Stimulated activated CD4-positive, alpha-beta T cell treated with anti-CD3 and anti-CD28 coated beads, Interleukin-15, amount 100 ng/mL, for 48 hours (primary cell): ENCODE data around the gene CAMK2B.

Experiments used
- DNase-seq, 2 donors: peaks; one replicate each; pipeline ENCODE4 v3.0.0-alpha.2; 2020; ENCODE audit warnings: low read depth in 2 of 2

CAMK2B gene

DNA sequence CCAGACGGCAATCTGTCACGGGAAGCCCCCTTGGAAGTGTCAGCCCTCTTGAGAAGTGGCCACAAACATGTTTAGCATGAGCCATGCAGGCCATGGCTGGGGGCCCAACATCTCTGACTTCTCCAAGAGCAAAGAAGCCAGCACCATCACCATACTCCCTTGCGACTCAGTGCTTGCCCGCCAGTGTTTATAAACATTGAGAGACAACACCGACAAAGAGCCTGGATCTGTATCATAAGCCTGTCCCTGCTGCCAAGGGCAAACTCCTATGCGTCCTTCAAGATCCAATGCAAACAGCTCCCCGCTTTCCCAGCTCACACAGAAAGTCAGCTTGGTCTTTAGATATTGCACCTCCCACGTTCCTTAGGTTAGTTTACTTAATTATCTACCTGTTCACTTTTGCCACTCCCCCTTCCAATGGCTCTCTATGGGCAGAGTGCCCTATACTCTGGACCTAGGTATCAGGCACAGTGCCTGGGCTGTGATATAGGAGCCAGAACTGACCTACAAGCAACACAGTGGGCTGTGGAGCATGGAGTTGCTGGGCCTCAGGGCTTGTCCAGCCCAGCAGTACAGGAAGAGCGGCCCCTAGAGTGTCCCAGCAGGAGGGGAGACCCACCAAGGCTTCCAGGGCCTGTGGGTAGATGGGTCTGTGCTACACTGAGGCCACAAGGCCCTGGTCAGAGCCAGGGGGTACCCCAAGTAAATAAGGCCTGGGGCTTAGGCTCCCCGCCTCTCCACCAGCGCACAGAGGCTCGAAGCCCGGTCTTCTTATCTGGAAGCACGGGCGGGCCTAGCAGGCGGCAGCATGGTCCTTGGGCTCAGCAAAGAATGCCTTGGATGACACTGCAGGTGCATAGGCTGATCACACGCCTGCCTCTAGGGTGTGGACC is 37.7 kb downstream of the CAMK2B start:
- no peak for DNase-seq

DNA sequence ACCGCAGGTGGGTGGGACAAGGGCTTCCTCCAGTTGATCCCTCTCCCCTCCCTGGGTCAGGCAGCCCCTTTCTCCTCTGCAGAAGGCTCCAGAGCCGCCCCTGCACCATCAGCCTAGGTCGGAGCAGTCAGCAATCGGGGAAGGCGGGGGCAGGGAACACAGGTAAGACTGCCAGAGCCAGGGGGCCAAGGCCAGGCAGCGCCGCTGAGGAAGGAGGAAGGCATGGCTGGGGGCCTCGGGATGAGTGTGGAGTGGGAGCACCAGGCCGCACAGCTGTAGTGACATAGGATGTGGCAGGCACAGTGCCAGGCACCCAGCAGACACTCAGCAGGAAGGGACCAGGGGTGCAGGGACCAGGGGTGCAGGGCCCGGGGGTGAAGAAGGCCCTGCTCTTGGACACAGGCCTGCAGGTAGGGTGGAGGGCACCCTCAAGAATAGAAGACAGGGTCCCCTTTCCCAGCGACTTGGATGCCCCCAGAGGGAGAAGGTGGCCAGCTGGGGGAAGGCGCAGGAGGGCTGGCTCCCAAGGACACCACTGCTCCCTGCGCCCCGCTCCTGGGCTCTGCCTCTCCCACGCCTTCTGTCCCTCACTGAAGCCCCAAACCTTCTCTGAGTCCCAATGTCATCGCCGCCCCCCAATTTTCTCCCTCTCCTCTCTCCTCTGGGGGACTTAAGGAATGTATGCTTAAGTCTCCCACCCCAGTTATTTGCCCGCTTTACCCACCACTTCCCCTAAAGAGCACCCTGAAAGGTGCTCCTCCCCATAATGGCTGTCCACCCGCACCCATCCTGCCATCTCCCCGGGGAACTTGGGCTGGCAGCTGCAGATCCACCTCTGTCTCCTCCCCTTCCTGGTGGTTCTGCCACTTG is 38.5 kb downstream of the CAMK2B start:
- DNase-seq = no peak

DNA sequence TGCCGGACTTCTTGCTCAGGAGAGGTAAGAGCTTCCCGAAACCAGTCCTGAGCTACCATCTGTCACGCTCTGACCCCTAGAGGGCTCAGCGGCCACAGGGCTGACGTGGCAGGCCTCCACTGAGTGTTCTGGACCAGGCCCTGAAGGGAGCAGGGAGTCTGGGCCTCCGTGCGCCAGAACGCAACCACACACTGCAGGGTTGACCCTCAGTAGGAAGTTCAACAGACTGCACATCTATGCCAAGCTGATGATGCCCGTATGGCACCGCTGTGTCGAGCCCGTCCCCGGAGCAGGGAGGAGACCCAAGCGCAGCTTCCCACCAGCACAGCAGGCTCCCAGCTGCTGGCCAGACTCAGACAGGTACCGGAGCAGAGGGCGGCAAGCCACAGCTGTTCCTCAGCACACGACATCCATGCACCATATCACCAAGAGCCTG is 39.2 kb downstream of the CAMK2B start:
- DNase-seq = no peak

DNA sequence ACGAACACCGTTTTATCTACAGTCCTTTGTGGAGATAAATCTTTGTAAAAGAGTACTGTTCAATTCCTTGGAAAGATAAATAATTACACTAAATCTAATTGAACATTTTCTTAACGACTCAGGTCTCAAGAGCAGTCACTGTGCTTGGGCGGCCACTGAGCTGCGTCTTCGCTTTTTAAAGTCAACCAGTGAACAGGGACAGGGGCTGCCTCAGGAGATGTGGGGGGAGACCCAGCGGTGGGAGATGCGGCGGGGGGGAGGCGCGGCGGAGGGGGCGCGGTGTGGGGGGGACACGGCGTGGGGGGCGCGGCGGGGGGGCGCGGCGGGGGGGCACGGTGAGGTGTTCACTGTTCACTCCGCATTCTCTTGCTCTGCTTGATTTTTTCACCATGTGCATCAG is 39.8 kb downstream of the CAMK2B start:
- no peak for DNase-seq

DNA sequence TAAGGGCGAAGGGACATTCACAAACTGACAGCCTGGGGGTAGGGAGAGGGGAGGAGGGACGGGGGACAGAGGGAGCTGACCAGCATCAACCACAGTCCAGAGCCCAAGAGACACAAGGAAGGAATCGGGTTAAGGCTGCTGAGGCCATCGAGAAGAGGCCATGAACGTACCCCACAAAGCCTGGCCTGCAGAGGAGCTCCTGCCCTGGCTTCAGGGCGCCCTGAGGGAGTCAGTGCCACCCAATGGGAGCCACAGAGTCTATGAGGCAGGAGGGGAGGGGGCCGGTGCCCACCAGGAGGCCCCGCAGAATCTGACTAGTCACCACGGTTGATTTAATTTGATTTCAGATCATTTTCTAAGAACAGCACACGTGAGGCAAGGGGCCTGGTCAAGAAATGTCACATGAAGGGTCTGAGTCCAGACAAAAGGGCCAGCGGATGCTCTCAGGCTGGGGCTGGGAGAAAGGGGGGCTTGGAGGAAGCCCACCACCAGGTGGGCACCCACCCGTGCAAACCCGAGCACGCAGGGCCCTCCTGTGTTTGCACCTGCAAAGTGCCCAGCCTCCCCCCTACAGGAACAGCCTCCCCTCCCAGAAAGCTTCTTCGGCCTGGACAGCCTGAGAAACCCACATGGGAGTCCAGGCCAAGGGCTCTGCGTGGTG is 40.4 kb downstream of the CAMK2B start:
- no peak for DNase-seq

DNA sequence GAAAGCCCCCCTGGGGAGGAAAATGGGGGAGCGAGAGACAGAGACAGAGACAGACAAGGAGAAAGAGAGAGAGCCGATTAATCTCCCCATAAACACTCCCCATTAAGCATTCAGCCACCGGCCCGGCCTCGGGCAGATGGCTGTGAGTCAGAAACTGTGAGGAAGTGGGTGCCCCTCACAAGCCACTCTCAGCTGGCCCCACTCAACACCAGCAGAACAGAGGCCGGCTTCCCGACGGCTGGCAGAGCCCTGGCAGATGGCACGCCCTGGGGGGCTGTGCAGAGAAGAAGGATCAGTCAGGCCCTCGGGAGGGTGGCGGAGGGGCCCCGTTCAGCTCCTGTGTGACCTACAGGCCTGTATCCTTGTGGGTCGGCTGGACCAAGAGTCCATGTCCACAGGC is 41.2 kb downstream of the CAMK2B start:
- DNase-seq = no peak

DNA sequence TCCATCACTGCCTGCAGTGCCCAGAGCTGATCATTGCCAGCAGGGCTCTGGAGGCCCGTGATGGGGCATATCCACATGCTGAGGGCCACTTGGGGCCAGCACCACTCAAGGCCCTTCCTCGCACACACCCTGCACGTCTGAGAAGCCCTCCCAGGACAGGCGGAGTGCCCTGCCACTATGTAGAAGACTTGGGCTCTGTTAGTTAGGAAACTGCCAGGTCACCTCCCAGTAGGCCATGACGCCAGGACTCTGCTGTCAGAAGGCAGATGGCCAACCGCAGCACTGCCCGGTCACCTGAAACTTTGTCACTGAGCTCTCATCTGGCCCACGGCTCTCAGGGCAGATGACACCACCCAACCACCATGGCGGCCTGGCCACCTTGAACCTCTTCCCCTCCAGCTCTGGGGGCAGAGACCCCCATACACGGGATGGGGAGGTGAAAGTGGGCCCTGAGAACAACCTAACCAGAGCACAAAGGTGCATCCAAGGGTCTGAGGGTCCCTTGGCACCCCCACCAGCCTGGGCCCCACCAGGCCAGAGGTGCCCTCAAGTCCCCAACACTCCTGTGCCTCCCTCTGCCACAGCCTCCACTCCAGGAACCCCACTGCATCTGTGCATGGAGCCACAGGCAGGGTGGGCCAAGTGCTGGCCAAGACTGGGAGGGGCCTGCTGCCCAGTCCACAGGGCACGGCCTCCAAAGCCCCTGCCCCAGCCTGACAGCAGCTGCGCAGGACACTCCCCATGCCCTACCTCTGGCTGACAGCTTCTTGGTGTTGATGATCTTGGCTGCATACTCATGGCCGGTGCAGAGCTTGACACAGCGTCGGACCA is 41.8 kb downstream of the CAMK2B start:
- DNase-seq = no peak

DNA sequence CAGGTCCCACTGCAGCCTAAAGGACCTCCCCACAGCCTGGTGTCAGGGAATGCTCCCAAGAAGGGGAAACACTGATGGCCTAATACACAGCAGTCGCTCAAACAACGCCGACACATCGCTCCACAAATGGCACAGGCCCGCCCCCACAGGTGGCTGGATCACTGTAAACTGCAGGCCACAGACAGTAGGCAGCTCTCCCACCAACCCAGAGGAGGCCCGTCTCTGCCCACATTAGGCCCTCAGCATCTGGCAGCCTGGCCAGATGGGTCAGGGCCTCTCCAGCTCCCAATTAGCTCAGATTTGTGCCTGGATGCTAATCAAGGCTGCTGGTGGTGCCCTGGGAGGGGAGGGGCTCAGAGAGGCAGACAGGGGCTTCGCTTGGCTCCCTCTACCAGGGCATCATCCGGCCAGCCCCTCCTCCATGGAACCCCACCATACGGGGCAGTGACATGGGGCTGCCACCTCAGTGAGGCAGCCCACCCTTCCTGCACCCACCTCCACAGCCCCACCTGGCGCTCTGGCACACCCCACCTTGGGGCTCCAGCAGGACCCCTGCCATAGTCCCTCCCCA is 42.7 kb downstream of the CAMK2B start:
- no peak for DNase-seq

DNA sequence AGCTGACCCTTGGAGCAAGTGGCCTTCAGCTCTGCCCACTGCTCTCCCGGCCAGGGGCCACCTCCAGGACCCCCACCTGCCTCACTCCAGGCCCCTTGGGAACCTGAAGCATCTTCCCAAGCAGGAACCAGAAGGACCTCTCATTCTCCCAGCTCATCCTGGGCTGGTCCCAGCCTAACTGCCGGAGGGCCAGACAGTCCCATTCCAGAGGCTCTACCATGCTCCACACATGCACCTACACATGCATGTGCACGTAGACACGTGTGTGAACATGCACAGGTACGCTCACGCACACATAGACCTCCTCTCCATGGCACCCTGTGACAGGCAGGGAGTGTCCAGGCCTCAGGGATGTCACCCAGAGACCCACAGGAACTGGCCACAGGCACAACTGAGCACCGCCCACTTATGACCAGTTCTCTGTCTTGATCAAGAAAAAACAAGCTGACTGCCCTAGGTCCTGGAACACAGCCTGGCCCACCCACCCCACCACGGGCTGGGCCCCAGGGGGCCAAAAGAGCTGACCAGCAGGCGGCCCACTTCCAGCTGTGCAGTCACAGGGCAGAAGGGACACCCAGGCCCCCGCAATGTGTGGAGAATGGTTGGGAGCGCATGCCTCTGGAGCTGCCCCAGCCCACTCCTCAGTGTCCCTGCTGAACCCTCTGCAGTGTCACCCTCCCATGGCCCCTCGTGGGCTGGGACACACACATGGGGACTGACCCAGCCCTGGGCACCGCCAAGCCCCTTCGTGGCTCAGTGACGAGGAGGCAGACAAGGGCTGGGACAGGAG is 43.4 kb downstream of the CAMK2B start:
- DNase-seq = no peak

DNA sequence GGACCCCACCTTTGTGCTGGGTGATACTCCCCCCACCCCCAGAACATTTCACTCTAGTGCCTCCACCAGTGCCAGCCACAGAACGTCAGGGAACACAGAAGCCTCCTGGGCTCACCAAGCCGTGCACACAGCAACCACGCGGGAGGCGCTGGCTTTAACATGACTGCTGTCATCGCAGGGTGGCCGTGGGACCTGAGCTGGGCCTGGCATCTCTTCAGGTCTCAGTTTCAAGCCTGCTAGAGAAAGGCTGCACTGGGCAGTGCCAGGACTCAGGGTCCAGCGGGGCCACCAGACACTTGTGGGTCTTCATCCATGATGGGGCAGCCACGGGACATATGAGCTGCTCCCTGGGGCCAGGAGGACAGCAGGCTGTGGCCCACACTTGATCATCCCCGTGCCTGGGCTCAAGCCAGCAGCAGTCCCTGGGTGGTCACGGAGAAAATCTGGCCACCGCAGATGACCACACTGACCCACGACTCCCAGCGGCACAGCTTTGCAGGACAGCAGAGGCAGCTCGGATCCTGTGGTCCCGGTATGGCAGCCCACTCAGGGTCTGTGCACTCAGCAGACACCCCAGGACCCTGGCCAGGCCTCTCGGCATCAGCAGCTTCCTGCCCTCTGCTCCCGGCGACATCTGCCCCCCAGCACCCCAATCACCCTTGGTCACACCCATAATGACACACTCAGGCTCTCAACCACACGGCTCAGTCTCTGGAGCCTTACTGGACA is 44.2 kb downstream of the CAMK2B start:
- no peak for DNase-seq

DNA sequence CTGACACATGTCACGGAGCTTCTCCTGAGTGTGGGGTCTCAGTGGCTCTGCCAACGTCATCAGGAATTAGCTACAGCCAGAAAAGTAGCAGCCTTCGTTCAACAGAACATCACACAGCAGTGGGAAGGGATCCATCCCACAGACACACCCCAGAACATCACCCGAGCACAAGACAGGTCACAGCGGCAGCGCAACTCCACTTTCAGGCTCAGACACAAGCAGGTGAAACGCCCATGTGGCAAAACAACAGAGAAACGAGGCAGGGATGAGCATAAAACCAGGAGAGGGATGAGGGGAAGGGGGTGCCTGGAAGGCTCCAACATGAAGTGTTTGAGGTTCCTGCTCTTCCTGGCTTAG is 44.8 kb downstream of the CAMK2B start:
- no peak for DNase-seq

DNA sequence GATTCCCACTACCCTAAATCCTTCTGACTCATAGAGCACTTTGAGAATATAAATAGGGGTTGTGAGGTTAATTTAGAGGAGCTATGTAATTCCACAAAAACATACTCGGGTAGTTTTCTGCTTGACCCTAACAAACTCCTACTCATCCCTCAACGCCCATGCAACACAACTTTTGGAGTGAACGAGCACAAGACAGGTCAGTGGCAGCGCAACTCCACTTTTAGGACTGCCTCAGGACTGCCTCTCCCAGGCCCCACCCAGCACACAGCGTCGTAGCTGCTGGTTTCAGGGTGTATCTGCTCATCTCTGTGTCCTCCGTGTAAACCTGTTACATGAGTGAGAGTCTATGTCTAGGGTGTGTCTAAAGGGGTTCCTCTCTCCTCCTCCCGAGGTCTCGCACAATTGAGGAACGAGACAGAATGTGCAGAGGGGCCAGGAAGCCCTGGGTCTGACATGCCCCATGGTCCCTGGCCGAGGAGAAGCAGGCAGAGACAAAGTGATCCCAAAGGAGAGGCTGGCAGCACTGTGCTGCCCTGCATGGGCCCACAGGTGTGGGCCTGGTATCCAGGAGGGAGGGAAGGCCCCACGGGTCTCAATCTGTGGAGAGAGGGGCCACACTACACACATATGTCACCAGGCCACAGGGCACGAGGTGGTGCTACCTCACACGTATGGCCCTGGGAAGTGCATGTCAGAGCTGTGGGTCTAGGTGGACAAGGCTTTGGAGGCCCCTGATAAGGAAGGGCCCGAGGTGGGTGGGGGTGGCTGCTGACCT is 45.5 kb downstream of the CAMK2B start:
- no peak for DNase-seq

DNA sequence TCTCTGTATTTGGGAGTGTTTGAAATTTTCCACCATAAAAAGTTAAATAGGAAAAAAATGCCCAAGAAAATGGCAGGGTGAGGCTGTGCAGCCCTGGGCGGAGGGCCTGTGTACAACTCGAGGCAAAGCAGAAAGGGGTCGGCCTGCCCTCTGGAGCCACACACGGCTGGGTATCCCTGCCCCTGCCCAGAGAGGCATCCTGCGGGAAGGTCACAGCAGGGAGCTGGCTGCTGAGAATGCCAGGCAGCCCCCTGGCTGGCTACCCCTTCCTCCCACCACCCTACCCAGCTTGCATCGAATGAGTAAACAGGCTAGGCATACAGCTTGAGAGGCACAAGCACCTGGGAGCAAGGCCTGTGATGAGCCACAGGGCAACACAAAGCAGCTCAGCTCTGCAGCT is 46.1 kb downstream of the CAMK2B start:
- DNase-seq = no peak

DNA sequence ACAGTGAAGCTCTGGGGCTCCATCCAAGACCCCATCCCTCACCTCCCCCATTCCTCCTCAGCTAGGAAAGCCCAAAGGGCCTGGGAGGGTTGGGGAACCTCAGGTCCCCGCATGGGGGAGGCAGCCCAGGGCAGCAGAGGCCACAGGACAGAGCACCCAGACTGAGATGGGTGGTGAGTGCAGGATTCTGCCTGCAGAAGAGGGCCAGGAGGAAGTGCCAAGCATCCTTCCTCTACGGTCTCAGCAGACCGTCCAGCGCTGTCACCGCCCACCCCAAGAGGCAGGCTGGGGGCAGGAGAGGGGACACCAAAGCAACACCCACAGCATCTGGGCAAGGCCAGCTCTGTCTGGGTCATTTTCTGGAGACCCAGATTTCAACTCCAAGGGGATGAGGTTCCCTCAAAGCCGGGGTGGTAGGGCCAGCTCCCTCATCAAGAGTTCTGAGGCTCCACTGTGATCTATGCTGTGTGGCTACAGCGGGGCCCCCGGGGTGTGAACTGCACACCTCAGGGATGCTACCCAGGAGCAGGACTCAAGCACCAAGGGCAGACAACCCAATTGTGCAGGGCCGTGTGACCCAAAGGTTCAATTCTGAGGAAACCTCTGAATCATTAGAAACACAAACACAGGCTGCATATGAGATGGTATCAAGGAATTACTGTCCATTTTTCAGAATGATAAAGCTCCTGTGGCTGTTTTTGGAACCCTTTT is 46.8 kb downstream of the CAMK2B start:
- no peak for DNase-seq

DNA sequence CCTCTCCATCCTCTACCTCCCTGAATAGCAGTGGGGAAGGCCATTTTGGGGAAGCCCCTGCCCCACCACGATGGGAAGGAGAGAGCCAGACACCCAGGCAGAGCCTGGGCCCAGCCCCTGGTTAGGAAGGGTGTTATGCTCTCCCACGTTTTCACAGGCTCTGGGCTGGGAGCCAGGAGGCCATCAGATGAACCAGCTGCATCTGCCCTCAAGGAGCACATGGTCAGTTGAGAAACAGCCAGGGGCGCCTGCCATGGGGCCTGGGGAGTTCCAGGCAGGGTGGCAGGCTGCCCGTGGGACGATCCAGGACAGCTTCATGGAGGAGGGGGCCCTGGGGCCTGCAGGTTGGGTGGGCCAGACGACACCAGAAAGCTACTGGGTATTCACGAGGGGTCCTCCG is 47.5 kb downstream of the CAMK2B start:
- DNase-seq = no peak

DNA sequence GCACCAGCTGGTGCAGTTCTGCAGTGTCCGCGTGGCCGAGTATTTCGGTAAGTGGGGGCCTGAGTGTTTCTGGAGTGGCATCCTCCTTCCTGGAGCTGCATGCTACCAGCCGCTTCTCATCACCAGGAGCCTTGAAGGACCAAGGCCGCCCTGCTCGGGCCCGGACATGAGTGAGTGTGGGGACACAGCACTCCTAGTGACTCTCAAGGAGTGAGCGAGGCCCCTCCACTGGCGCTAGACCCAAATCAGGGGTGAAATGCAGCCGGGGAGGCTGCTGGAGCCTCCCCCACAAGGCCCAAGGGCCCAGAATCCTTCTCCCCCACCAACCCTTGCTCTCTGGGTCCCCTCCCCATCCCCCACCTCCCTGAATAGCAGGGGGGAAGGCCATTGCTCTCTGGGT is 48.0 kb downstream of the CAMK2B start:
- DNase-seq = no peak

DNA sequence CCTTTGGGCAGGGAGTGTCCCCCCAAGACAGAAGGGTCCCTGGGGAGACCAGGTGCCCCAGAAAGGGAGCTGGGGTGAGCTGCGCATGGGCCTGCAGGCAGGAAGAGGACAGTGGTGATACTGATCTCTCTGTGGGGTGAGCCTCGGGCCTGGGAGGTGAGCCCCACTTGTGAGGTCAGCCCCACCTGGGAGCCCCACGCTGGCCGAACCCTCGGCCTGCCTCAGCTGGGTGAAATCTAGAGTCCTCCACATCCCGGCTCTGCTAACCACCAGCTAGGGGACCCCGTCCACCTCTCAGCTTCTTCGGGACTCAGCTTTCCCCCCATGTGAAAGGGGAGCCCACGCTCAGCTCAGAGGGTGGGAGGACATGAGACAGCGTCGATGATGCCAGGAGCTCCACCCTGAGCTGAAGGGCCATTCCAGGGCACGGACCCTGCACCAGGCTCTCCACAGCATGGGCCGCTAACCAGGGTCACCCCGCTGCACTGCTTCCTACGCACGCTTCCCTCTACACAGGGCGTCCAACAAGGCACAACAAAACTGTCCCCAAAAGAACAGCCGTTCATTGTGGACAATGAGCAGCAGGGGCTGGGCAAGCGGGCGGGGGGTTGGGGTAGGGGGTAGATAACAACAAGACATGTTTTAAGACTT is 48.7 kb downstream of the CAMK2B start:
- DNase-seq = no peak
